ENCODE measurements around the gene MYBPC1.

MYBPC1 gene

DNA sequence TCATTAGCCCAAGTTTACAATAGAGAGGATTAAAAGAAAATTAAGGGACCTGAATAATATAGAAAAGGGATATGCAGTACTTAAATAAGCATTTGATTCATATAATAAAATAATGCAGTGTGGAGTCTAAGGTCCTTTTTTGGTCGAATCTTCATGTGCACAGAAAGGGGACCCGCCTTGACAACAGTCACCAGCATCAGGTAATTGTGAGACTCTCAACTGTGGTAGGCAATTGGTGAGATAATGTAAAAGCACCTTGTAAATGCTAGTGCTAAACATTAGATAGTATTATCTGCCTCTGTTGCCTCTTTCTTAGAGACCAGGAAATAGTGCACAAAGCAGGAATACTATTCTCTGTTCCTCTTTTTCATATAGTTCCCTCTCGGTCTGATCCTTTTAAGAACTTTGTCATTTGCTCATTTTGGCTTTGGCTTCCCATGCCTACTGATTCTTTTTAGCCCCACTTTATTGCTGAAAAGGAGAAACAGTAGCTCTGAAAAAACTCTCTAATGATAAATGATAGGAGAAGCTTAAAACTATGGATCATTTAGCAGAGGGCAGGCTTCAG, 120.2 kb downstream of the MYBPC1 start:
- TF ChIP-seq CTCF (IDR thresholded peaks at IDR 0.05; ENCODE audit: low read depth, low read length, missing control alignments) = no peak
- DNase-seq = no peak
- Histone ChIP-seq H3K36me3 (replicated peaks) (no peaks in the 10 kb centered on the region), H3K27me3 (replicated peaks) (no peaks in the 10 kb centered on the region), H3K27ac (no peak overlapping the region), H3K4me3 (ENCODE audit: low read depth, low read length) (no peak overlapping the region)
- in situ Hi-C loops (cut with HindIII; ENCODE audit: low pct_ligation_motif_present, low sequenced_read_pairs) = no loop called here

GRCh38 chr12:101719566-101719965, 124.8 kb downstream of the MYBPC1 start:
- no peaks in the 10 kb centered on the region for H3K27me3 ChIP-seq (replicated peaks)
- no peak overlapping the region for H3K4me3 ChIP-seq (ENCODE audit: low read depth, low read length)
- no peaks in the 10 kb centered on the region for H3K36me3 ChIP-seq (replicated peaks)
- no peak overlapping the region for H3K27ac ChIP-seq
- in situ Hi-C loops (cut with HindIII; ENCODE audit: low pct_ligation_motif_present, low sequenced_read_pairs) = no loop called here
- no peak for DNase-seq
- no peak for TF ChIP-seq CTCF (IDR thresholded peaks at IDR 0.05; ENCODE audit: low read depth, low read length, missing control alignments)

DNA sequence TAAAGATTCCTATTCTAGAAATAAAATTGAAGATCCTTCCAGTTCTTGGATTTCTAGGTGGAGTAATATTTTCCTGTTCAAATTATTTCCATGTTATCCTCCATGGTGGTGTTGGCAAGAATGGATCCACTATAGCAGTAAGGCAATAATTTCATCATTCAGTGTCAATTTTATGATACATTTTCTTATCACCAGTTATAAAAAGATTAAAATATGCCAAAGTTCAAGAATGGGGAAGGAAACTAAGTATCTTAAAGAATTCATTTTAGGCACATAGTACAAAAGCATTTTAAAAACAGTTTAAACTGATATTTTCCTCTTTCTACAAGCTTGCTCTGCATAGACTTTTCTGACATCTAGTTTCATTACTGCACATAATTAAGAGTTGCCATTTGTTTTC, 125.3 kb downstream of the MYBPC1 start:
- Histone ChIP-seq H3K36me3 (replicated peaks) (no peaks in the 10 kb centered on the region), H3K27me3 (replicated peaks) (no peaks in the 10 kb centered on the region), H3K4me3 (ENCODE audit: low read depth, low read length) (no peak overlapping the region), H3K27ac (no peak overlapping the region)
- no peak for TF ChIP-seq CTCF (IDR thresholded peaks at IDR 0.05; ENCODE audit: low read depth, low read length, missing control alignments)
- DNase-seq = no peak
- in situ Hi-C loops (cut with HindIII; ENCODE audit: low pct_ligation_motif_present, low sequenced_read_pairs) = no loop called here

DNA sequence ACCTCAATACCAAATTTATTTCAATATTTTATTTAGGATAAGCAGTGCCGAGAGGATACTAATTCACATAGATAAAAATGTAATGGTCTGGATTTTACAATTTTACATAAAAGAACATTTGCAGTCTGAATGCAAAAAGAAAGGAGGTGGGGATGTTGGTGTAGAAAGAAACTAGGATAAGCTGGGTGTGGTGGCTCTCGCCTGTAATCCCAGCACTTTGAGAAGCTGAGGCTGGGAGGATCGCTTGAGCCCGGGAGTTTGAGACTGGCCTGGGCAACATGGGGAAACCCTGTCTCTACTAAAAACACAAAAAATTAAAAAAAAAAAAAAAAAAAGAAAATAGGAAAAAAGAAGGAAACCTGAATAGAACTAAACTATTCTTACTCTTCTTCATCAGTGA, 127.6 kb downstream of the MYBPC1 start:
- in situ Hi-C loops (cut with HindIII; ENCODE audit: low pct_ligation_motif_present, low sequenced_read_pairs) = no loop called here

GRCh38 chr12:101727098-101727497, 132.3 kb downstream of the MYBPC1 start:
- H3K36me3 ChIP-seq (replicated peaks) = no peaks in the 10 kb centered on the region
- in situ Hi-C loops (cut with HindIII; ENCODE audit: low pct_ligation_motif_present, low sequenced_read_pairs) = no loop called here
- no peak for DNase-seq
- no peak for TF ChIP-seq CTCF (IDR thresholded peaks at IDR 0.05; ENCODE audit: low read depth, low read length, missing control alignments)
- H3K27me3 ChIP-seq (replicated peaks) = no peaks in the 10 kb centered on the region
- H3K27ac ChIP-seq = no peak overlapping the region
- H3K4me3 ChIP-seq (ENCODE audit: low read depth, low read length) = no peak overlapping the region

More for the DNA sequence above, 127.6 kb downstream of the MYBPC1 start:
- Histone ChIP-seq H3K36me3 (replicated peaks) (no peaks in the 10 kb centered on the region), H3K4me3 (ENCODE audit: low read depth, low read length) (no peak overlapping the region), H3K27ac (no peak overlapping the region), H3K27me3 (replicated peaks) (no peaks in the 10 kb centered on the region)
- no peak for DNase-seq
- no peak for TF ChIP-seq CTCF (IDR thresholded peaks at IDR 0.05; ENCODE audit: low read depth, low read length, missing control alignments)

- H3K27ac ChIP-seq = no peak overlapping the region
- TF ChIP-seq CTCF (IDR thresholded peaks at IDR 0.05; ENCODE audit: low read depth, low read length, missing control alignments) = no peak
- no peak for DNase-seq
- H3K36me3 ChIP-seq (replicated peaks) = no peaks in the 10 kb centered on the region
- no peaks in the 10 kb centered on the region for H3K27me3 ChIP-seq (replicated peaks)
- in situ Hi-C loops (cut with HindIII; ENCODE audit: low pct_ligation_motif_present, low sequenced_read_pairs) = no loop called here
- no peak overlapping the region for H3K4me3 ChIP-seq (ENCODE audit: low read depth, low read length)
Observed at GRCh38 chr12:101729842-101730241, 135.1 kb downstream of the MYBPC1 start.

Measured in brain microvascular endothelial cell (primary cell).